A172 (cell line): ENCODE results near the gene KCNC2. TPM values are rescaled to one million over a fixed set of nuclear protein-coding genes. Genes with fewer than 3 reads are reported as not detected.

Experiments
- DNase-seq: peaks from one replicate; pipeline ENCODE4 v3.0.0-alpha.2; 2015; ENCODE audit warnings: low spot score
- total RNA-seq: library from RNA; depleted of rRNA; stranded (reverse); fragments of >200 nt; shearing (Covaris generic); gene quantifications from 2 replicates; pipeline ENCODE4 v1.2.3, GENCODE V29; 2014

Gene KCNC2
- total RNA-seq, 1 experiment from 2014 or later = not detected

DNA sequence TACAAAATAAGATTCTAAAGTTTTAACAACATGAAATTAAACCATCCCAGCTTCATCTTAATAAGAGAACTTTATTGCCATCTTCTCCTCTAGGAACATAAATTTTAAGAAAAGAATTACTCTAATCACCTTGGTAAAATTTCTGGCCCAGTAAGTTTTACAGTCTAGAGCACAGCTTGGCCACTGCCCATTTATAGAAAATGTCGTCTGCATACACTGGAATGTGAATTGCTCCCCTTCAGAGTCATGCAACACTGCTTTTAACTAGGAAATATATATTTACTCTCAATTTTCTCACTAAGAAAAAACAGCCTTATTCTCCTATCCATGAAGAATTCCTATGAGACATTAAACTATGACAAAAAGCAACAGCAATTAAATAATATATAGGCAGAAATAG lies 48.2 kb downstream of the KCNC2 start:
- no peak for DNase-seq

DNA sequence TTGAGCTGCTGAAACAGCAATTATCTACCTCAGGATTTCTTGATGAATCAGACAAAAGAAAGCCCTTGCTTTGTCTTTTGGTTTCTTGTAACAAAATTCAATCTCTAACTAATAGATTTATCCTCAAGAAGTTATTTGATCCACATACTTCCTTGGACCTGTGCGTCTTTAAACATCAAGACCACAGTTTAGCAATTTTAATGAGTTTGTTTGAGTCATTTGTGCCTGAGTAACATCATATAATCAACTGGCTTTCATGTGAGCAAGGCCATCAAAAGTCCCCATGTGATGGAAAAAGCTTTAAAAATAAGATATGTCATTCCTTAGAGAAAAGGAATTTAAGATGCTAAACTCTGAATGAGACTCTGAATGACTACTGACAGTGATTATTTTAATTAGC lies 52.3 kb downstream of the KCNC2 start:
- no peak for DNase-seq

DNA sequence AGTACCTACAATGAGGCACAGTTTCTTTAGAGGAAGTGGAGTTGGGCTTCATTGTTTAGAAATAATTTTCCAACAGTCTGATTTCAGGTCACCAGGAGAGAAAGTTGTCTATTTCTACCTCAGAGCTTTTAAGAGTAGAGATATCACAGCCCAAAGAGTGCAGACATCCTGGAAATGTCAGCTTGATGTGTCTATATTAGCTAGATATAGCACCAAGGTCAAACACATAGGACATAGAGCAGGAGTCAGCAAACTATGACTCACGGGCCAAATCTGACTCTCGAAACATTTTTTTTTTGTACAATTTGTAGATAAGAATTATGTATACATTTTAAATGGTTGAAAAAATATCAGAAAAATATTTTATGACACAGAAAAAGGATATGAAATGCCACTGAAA lies 53.7 kb downstream of the KCNC2 start:
- no peak for DNase-seq

DNA sequence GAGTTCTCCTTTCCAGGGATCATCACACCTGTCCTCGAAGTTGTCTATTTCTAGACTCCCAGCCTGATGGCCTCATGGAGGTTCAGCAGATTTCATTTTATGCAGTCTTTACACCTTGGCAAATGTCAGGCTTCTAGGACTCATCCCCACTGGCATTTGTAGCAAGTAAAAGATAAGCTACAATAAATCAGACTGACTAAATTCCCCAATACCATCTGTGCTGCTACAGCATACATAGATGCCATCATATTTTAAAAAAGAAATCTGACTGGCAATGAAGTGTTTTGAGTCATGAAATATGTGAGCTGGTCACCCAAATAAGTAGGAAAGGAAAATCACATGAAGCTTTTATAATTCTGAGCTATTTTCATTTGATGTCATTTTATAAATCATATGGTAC lies 55.3 kb downstream of the KCNC2 start:
- no peak for DNase-seq

DNA sequence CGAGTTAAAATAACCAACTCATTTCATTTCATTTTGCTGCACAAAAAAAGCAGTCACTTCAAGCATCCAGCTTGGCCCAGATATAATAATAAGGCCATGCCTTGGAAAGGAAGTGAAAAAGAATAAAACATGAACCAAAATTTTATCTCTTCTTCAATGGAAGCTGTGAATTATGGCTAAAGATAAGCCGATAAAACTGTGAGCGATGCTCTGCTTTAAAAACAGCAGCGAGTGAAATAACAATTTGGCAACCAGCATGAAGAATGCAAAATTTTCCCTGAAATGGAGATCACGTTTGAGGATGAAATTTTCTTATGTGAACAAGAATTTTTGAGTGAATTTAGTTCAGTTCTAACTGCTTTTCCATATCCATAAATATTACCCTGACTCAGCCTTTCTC lies 70.4 kb downstream of the KCNC2 start:
- no peak for DNase-seq

DNA sequence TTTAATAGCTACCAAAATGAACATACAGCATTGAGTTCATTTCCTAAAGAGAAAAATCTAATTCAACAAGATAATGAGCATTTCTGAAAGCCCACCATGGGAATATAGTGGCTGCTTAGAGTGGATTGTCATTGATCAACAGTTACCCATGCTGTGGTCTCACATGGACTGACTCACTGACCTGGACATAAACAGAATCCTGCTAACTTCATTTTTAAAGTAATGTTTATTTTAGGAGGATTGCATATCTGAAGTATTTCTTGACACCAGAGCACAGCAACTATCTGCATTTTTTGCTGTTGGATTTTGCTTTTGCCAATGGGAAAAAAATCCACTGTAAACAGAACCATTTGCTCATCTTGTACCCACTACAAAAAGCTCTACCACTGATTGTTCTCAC lies 71.7 kb downstream of the KCNC2 start:
- DNase-seq = no peak

DNA sequence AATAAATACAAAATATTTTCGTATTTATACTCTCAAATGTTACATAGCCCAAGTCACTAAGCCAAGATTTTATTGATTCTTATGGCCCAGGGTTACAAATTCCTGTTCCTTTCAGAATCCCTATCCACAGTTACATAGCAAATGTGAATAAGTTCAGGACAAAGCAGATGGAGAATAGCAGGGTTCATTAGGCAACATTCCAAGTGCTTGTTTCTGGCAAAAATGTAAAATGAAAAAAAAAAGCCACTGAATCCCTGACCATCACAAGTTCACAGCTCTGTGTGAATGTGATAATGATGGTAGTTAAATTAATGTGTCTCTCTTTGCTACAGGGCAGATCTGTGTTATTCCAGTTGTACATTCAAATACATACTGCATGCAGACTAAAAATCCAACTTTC lies 74.6 kb downstream of the KCNC2 start:
- no peak for DNase-seq

DNA sequence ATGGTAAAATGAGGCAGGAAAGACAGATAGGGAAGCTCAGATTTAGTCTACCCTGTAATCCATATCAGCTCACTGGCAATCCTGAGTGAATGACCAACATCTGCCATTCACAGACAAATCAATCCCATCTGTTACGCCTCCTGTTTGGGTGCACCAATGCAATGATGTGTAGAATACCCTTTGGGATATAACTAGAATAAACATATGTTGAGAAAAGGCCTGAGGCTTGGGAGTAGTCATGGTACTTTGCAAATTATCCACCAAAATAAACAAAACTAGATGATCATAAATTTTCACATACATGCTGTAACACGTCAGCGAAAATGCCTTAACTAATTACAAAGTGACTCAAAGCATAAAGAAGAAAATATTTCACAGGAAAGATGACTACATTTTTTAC lies 78.8 kb downstream of the KCNC2 start:
- DNase-seq = no peak

DNA sequence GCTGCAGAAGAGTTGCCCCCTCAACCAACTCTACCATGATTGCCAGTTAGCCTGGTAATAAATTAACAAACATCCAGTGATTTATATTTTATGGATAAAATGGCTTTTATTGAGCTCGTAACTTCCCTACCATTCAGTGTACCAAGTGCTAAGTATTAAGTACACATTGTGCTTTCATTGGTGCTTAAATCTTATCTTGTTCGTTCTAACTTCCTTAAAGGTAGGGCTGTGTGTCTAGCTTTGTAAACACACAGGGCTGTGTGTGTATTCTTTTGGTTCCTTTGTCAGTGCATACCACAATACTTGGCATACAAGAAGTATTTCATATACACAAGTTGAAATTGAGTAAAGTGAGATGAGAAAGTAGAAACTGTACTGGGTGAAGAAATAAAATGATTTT lies 80.4 kb downstream of the KCNC2 start:
- DNase-seq = no peak

DNA sequence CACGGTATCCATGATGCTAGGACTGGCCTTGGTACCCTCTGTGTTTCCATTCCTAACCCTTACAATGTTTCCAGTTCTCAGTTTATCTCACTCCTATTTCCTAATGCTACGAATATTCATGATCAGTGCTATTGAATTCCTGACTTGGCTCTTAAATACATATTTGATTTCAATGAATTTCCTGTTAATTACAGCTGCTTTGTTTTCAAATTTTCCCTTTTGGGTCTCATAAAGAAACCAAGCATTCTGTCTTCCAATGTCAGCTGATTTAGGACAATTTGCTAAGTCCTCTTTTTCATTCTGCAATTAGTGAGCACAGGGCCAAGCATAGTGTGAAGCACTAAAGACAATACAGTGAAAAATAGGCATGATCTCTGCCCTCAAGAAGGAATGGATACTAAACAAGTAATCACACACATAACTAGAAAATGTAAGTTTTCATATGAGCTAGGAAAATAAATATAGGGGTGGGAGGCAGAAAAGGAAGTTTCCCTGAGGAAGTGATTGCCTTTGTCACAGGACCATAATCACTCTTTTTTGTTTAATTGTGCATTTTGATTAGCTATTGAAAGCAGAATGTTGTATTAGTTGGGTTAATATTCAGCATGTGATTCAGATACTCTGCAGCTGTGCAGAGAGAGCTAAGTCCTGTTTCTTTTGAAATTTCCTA lies 88.5 kb downstream of the KCNC2 start:
- no peak for DNase-seq

DNA sequence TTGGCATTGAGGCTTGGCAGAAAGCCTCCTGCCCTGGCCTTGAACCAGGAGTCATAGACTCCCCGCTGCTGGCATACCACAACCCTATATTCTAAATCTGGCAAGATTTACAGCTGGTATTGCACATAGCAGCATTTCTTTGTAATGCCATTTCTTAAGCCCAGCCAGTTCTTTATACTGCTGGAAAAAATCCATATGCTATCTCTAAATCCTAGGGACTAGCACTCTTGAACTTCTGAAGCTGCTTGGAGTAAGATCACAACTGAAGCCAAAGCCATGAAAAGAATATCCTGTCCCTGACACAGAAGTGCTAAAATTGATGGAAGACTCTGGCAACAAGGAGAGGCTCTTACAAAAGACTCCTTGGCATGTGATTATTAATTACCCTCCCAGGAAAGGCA lies 89.3 kb downstream of the KCNC2 start:
- peak; percentile 16 for DNase-seq

DNA sequence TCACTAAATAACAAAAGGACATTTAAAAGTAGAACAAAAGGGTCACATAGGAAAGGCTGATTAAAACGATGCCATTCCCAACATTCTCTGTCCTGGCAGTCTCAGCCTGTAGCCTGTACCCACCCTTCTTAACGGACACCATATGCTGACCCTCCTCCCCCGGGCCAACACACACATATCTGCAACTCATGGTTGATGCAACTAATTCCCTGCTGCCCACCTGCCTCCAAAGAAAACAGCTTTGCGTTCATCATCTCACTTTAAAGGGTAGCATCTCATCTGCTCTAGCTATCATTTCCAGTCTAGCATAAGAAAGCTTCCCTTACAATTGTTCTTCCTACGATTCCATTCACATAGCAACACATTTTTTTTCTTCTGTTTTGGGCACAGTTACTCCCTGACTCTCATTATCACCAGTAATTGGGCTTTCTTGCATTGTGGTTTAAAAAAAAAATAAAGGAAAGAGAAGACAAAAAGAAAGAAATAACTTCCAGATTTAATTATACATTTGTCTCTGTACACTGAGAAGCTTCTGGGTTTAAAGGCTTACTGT lies 92.9 kb downstream of the KCNC2 start:
- no peak for DNase-seq

DNA sequence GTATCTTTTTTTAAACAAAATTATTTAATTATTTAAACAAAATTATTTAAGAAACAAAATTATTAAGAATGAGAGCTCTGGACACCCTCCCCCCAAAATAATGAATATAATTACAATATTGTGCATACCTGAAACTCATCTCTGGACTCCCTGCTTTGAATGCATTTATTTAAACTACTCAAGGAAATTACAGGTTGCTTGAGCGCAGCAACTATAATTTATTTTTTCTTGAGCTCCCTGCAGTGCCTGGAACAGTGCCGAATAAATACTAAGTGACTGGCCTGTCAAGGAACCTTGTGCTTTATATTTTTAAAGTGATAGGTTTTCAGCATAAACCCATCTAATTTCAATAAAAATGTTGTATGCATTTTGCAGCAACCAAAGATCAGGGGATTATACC lies 93.9 kb downstream of the KCNC2 start:
- no peak for DNase-seq

DNA sequence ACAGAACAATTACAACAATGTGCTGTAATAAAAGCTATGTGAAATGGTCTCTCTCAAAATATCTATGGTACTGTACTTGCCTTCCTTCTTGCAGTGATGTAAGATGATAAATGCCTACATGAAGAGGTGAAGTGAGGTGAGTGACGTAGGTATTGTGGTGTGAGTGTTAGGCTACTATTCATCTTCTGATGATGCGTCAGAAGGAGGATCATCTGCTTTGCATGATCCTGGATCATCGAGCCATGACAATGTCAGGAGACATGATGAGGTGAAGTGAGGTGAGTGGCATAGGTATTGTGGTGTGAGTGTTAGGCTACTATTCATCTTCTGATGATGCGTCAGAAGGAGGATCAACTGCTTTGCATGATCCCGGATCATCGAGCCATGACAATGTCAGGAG lies 105.8 kb downstream of the KCNC2 start:
- DNase-seq = no peak

DNA sequence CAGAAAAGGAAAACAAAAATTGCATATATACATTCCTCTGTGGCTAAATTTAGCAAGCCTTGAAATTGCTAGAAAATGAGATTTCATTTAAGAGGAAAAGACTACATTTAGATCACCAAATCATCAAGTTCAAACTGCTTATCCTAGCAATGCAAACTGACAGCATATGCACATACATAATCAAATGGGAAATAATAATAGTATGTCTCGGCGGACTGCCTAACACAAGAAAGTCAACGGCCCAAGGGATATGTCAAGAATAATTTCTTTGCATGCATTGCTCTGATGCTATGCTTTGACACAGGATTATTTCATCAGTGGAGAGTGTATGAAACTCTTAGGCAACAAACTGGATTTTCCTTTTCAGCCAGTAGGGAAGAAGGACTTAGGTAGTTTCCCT lies 107.9 kb downstream of the KCNC2 start:
- DNase-seq = no peak

DNA sequence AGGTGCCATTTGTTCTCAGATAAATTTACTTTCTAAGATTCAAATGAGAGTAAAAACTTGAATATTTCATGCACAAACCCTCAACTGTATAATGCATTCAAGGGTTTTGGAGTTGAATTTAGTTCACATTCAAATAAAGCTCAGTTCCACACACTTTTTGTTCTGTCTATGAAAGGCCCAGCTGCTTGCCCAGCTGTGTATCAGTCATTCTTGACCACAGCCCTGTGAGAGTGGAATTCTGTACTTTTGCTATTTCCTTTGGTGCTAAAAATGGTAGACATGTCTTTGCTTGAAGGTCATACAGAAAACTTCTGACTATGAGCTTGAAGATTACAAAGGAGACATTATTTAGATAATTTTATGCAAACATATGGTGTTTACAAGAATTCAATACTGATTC lies 110.4 kb downstream of the KCNC2 start:
- DNase-seq = no peak

DNA sequence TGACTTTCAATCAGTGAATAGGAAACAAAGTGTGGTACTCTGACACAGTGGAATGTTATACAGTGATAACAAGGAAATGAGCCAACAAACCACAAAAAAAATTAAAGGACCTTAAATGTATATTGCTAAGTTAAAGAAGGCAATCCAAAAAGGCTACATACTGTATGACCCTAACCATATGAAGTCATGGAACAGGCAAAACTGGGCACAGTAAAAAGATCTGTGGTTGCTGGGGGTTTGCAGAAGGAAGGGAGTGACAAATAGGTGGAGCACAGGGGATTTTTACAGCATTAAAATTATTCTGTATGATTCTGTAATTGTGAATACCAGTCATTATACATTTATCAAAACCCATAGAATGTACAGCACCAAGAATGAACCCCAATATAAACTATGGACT lies 112.6 kb downstream of the KCNC2 start:
- no peak for DNase-seq

DNA sequence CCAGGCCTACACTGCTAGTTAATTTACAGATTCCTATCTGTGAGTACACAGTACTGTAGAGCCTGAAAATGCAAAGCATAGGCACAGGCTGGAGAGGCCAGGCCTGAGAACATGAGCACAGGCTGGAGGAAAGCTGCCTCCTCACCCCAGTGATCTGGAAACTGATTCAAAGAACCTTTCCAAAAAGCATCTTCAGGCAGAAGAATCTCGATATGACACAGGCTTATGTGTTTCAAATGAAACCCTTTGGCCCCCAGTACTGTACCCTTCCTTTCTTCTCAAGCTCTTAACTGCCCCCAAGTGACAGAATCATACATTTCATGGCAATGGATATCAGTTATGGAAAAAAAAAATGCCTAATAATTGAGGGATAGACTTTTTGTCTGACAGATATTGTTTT lies 122.0 kb downstream of the KCNC2 start:
- DNase-seq = no peak

DNA sequence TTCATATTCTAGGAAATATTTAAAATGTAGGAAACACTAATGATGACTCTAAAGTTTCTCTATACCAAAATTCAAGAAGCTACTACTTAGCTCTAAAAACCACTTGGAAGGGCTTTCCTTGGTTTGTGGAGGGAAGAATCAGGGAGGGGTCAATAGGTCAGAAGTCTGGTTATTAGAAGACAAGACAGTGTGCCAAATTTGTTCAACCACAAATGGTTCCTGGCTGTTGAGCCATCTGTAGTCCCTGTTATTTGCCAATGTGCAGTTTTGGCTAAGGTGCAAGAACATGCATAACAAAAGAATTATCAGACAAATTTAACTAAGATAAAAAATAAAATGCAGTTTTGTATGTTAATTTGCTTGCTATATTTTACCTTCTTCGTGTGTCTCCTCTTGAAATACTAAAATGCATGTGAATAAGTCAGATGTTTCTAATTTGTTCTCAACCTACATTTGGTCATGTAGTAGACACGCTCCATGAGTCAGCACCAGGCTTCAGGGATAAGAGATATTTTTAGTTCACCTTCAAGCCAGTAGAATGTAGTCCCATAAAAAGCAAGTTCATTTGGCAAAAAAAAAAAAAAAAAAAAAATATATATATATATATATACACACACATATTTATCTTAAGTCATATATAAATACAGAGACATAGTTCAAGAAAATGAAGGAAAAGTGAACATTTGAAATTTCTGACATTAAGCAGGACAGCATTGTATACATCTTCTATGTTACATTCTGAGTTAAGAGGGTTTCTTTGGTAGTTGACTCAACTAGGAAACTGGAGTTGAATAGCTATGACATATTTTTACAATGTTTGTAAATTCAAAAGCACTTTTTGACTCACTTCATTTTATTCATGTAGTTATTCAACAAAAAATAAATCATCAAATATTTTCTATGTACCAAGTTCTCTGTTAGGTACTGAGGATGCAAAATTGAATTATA lies 123.3 kb downstream of the KCNC2 start:
- DNase-seq = peak; percentile 18

DNA sequence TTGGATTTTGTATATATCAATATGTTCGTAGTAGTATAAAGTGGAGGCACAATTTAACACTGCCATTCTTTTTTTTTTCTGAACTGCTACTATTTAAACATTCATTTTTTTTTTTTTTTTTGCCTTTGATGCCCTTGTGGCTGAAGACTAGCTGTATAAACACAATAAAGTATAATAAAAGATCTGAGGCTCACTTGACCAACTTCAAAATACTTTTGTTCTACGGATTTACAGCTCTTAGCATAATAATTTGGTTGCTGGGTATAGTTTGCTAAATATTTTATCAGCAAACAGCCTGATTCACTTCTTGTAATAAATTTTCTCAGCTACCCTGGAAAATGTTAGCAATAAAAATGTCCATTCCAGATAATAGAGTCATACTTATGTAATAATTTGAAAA lies 128.3 kb downstream of the KCNC2 start:
- no peak for DNase-seq

DNA sequence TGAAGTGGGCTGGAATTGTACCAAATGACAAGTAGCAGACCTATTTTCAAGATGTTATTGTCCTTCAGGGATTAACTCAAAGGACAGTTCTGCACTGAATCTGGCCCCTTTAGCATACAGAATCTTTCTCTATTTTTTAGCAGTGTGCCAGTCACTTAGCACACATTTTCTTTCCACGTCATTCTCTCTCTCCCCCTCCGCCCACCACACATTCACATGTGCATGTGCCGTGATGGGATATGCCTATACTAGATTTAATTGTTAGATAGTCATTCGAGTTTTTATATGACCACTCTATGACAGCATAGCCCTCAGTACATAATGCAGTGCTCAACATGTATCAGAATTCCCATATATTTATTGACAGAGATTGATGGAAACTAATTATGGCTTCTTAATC lies 129.1 kb downstream of the KCNC2 start:
- DNase-seq = no peak

DNA sequence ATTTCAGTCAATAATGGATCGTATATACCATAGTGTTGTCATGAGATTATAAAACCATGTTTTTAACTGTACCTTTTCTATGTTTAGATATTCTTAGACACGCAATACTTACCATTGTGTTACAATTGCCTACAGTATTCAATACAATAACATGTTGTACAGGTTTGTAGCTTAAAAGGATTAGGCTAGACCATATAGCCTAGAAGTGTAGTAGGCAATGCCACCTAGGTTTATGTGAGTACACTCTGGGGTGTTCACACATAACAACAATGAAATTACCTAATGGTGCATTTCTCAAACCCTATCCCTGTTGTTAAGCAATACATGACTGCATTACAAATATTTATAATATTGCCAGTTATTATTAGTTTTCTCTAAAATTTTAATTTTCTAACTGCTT lies 144.2 kb downstream of the KCNC2 start:
- DNase-seq = no peak

DNA sequence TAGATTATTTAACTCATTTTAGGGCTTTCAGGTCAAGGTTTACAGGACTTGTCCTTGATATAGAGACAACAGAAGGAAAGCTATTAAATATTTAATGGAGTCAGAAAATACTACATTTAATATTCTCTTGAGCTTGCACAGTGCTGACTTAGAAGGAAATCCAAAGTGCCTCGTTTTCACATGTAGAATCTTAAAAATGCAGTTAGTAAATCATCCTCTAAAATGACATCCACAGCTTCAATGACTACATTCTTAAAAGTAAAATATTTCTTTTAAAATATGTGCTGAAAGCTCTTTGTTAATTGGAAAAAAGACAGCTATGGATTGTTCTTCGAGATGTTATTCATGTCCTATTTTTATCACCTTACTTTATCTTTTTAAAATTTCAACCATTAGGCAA lies 146.9 kb downstream of the KCNC2 start:
- no peak for DNase-seq
